HG02943 (cell line): ENCODE results near the gene GPX6.
"Not testable (repeated sequence)": the region's sequence is repeated elsewhere in the genome, so short reads cannot be mapped to it uniquely, and the experiment has no call there.

Experiments
- ATAC-seq: cut with Tn5 transposase; IDR thresholded peaks from one replicate; pipeline ENCODE4 v1.9.1; 2021; ENCODE audit warnings: mild to moderate bottlenecking, low read depth, moderate library complexity; ENCODE audit not compliant: unreplicated experiment

The GPX6 gene, protein sequence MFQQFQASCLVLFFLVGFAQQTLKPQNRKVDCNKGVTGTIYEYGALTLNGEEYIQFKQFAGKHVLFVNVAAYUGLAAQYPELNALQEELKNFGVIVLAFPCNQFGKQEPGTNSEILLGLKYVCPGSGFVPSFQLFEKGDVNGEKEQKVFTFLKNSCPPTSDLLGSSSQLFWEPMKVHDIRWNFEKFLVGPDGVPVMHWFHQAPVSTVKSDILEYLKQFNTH

GRCh38 chr6:28515676-28516075 lies at the start of gene GPX6:
TSS of gene GPX6 (minus strand) at chr6:28515793. CDS start at chr6:28515743, 50 bp downstream.
- no peak for ATAC-seq

GRCh38 chr6:28563430-28564095 lies 48.0 kb upstream of the GPX6 start:
- ATAC-seq, result no peak

GRCh38 chr6:28558629-28559028 lies 43.0 kb upstream of the GPX6 start:
- no peak for ATAC-seq

- ATAC-seq, result no peak
Measured at GRCh38 chr6:28555136-28555535, 39.5 kb upstream of the GPX6 start.

DNA sequence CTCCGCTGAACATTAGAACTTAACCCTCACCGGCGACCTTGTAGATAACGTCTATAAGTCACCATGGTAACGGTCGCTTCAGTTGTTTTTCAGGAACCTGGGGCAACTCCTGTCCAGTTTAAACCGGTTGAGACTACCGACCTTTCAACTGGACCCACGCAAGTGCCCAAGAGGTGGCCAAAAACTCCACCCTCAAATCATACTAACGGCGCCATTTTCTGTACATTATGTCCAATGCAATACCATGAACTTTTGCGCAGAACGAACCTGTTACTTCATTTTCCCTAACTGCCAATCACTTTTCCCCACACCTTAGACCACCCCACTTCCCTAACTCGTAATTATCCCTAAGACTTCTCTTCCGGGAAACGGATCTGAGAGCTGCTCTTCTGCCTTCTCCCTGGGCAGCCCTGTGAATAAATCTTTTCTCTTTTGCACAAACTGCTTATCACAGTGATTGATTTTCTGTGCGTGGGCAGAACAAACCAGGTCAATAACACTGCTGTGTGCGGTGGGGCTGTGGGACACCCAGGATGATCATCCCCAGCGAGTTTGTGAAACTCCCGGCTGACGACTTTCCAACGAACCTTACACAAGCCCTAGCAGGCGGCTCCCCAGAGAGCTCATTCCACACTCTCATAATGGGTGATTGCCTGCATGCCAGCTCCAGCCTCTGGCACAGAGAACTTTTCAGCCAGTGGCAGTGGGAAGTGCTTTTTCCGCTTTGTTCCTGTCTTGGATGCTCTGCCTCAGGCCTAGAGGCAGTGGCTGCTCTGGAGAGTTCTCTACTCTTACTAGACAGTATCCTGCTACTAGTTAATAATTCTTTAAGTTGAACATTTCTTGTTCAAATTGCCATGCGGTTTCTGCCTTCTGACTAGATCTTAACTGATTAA lies 38.6 kb upstream of the GPX6 start:
- ATAC-seq, result no peak

GRCh38 chr6:28553384-28553985 lies 37.9 kb upstream of the GPX6 start:
- ATAC-seq, result no peak

DNA sequence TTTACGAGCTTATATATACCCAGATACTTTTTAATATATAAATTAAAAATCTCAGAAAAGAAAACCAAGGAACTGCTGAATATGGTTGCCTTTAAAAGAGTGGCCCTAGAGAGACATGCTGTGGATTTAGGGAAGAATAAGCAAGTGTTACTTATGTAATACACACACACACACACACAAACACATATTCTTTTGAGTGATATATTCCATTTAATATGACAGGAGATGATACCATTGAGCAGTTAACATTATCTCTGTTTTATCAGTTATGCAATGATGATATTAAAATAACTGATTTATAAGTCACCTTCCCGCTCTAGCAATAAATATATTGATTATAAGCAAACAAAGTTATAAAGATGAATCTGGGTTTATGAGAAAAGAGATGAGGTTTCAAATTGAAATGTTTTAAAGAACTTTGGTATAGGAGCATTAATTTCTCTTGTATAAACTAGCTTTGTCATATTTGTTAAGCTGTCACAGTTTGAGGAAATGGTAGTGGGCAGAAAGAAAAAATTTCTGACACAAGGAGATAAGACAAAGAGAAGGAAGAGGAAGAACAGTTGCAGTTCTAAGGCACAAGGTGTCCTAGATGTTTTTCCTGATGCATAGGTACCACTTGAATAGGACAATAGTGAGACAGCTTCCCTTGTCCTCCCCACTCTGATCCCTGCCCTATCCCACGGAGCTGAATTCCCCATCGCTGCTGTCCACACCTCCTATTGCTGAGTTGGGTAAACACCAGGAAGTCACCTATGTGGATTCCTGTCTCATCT lies 36.5 kb upstream of the GPX6 start:
- ATAC-seq, result no peak

DNA sequence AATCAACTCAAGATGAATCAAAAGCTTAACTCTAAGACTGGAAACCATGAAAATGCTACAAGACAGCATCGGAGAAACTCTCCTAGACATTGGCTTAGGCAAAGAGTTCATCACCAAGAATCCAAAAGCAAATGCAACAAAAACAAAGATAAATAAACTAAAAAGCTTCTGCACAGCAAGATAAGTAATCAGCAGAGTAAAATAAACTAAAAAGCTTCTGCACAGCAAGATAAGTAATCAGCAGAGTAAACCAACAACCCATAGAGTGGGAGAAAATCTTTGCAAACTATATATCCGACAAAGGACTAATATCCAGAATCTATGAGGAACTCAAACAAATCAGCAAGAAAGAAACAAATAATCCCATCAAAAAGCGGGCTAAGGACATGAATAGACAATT lies 31.4 kb upstream of the GPX6 start:
- ATAC-seq, result not testable (repeated sequence)

DNA sequence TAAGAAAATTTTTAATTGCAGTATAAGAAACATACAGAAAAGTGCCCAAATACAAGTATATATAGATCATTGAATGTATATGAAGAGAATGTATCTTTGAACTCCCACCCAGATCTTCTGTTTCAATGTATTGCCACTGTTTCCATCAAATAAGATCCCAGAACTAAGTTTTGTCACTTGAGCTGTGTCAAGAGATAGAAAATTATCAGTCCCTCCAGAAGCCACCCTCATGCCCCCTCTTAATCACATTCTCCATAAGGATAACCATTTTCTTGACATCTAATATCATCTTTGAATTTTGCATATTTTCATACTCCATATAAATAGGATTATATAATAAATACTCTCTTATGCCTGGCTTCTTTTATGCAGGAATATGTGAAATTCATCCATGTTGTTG lies 30.4 kb upstream of the GPX6 start:
- ATAC-seq, result no peak

DNA sequence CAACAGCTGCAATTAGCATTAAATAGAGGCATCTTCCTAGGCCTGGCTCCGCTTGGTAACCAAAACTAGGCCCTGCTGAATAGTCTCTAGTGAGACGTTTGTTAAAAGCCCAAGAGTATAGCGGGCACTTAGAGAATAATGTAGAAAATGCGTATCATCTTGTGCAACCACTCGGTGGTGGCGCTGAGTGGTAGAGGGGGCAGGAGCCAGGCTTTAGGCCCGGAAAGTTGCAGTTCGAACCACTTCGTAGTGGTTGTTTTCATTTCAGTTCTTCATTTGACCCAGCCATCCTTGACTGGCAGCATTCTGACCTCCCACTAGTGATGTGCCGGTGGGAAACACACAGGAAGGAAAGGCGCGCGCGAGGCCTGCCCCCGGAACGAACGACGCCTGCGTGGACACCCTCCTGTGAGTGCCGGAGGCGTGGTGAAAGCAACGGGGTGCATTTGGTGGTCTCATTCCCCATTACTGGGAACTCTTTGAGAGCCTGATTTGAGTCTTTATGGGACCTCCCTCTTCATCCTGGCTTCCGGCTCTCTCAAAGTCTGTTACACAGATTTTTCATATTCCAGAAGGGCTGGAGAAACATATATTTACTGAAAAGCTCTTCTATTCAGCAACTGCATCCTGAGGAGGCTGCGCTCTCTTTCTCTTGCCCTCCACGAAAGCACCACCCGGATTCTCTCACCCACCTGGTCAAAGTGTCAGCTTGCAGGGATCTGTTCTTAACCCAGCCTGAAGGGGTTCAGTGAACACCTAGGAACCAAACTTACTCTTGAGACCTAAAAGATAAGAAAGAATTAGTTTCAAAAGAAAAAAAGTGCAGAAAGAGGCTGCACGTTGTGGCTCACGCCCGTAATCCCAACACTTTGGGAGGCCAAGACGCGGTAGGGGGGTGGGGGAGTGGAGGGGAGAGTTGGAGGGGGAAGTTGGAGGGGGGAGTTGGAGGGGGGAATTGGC lies 28.3 kb upstream of the GPX6 start:
- no peak for ATAC-seq

DNA sequence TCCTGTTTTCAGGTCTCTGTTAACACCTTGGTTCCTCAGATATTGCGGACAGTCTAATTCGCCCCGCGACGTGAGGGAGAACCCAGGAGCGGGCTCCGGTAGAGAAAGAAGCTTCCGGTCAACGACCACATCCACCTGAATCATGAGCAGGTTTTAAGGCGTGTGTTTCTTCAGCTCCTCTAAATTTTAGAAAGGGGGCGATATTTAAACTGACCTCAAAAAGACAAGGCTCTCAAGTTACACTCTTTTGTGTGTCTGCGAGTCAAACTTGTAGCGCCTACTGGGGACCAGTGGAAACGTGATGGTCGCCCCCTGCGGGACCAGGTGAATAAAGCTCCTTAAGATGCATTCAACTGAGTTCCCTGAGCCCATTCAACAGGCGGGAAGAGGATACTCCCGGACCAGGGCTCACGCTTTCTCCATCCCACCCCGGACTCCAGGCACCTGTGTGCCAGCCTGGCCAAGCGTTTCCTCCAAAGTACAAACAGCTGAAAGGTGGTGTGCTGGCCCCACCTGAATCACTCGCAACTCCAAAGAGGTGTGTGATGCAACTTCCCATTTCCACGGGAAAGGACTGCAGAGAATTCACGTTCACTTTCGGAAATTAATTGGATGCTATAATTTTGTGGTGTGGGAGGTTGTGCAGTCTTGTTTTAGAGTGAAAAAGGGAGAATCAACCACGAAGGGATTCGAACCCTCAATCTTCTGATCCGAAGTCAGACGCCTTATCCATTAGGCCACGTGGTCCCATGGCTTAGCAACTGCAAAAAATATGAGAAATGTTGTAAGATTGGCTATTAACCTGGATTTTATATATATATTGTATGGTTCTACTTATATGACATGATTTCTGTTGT lies 27.1 kb upstream of the GPX6 start:
- peak; percentile 62 for ATAC-seq

DNA sequence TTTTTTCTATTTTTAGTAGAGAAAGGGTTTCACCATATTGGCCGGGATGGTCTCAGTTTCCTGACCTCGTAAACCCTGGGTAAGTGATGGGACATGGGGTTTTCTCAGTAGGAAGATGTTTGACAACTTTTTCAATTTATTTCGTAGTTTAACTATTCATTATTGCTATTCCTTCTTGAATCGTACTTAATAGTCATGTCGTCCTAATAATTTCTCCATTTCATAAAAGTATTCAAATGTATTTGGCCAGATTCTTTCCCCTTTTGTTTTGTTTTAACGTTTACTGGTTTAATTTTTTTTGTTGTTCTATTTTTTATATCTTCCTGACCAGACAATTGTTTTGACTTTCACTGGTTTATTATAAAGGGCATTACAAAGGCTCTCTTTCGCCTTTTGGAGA lies 26.4 kb upstream of the GPX6 start:
- no peak for ATAC-seq

DNA sequence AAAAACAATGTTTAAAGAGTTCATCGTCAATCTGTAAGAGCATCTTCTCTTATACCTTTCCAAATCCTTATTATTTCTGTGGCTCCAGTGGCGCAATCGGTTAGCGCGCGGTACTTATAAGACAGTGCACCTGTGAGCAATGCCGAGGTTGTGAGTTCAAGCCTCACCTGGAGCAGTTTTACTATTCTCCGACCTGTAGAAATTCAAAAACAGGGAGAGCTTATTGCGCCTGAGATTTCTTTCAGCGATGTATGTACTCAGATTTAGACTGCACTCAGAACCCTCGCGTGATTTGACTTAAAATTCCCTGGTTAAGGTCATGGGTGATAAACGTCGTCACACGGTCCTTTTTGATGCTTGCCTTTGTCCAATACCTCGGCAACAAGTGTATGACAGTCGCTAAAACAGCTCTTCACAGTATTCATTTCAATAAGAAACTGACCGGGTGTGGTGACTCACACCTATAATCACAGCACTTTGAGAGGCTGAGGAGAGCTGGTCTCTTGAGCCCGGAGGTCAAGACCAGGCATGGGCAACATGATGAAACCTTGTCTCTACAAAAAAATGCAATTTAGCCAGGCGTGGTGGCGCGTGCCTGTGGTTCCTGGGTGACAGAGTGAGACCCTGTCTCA lies 22.0 kb upstream of the GPX6 start:
- no peak for ATAC-seq

DNA sequence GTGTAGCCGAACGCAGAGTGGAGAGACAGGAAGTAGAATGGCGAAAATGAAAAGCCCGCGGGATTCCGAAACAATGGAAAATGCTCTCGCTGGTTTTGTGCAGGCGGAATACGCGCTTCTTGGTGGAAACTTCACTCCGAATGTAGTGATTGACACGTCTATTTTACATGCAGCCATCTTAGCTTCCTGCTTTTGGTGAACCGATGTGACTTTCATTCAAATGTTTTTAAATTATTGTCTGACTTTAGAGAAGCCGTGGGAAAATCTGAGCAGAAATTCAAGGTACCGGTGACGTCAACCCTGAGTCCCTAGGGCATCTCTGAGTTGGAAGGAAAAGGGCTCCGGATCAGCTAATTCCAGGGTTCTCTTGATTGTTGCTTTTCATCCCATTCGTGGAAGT lies 21.5 kb upstream of the GPX6 start:
- ATAC-seq, result no peak

DNA sequence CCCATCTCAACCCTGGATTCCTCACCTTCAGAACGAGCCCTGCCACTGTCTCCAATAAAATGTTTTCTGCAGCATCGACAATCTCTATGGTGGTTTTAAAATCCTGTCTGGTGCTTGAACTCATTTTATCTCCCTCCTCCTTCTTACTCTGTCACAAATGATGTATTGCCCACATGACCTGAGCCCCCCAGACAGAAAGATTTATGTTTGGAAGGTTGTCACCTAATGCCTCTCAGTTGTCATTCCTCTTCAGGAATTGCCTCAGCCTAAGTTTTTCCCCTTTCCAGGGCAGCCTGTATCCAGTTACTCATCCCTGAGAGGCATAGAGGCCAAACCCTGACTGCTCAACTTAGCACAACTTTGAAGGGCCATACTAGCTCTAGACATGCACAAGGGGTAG lies 19.3 kb upstream of the GPX6 start:
- ATAC-seq, result no peak

GRCh38 chr6:28534306-28534705 lies 18.7 kb upstream of the GPX6 start:
- ATAC-seq, result no peak

GRCh38 chr6:28531479-28532128 lies 16.0 kb upstream of the GPX6 start:
- no peak for ATAC-seq
